SK-N-SH (cell line): ENCODE measurements around the gene VPS13A.

Experiments used
- CHD2 ChIP-seq: fragments of 150-350 bp; IDR thresholded peaks from 2 replicates; pipeline ENCODE4 v1.6.1; 2018; ENCODE audit warnings: low read length; ENCODE audit not compliant: partially characterized antibody
- IRF3 ChIP-seq: fragments of 150-350 bp; IDR thresholded peaks from 2 replicates; pipeline ENCODE4 v1.6.1; 2016; ENCODE audit warnings: mild to moderate bottlenecking, low read depth, low read length
- RAD21 ChIP-seq: IDR thresholded peaks from 2 replicates; pipeline ENCODE4 v1.6.1; 2012; ENCODE audit warnings: mild to moderate bottlenecking, low read length

GRCh38 chr9:77221431-77221830, 44.1 kb downstream of the VPS13A start:
- no peak for TF ChIP-seq CHD2
- TF ChIP-seq RAD21 = no peak
- TF ChIP-seq IRF3 = no peak
